HG03108 (cell line): ENCODE data around the gene TASP1.
"Not testable (repeated sequence)": the region's sequence is repeated elsewhere in the genome, so short reads cannot be mapped to it uniquely, and the experiment has no call there.

Experiments
- ATAC-seq: cut with Tn5 transposase; IDR thresholded peaks from one replicate; pipeline ENCODE4 v1.9.1; 2021; ENCODE audit warnings: moderate library complexity; ENCODE audit not compliant: unreplicated experiment

TASP1 gene

DNA sequence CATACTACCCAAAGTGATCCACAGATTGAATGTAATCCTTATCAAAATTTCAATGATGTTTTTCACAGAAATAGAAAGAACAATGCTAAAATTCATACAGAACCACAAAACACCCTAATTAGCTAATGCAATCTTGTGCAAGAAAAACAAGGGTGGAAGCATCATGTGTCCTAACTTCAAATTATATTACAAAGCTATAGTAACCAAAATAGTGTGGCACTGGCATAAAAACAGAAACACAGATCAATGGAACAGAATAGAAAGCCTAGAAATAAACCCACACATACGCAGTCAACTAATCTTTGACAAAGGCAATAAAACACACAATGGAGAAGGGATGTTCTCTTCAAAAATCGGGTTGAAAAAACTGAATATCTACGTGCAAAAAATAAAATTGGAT lies 131.1 kb downstream of the TASP1 start:
- ATAC-seq, result no peak

DNA sequence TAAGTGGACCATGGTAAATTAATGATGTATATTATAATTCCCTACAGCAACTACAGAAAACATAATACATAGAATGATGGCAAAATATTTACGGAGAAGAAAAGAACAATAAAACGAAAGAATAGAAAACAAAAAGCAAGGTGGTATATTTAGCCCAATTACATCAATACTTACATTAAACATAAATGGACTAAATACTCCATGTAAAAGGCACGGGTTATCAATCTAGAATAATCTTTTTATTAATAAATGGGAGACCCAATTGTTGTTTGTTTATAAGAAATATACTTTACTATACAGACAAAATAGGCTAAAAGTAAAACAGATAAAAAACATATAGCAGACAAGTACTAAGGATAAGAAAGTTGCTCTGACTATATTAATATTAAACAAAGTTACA lies 137.2 kb downstream of the TASP1 start:
- ATAC-seq, result no peak

DNA sequence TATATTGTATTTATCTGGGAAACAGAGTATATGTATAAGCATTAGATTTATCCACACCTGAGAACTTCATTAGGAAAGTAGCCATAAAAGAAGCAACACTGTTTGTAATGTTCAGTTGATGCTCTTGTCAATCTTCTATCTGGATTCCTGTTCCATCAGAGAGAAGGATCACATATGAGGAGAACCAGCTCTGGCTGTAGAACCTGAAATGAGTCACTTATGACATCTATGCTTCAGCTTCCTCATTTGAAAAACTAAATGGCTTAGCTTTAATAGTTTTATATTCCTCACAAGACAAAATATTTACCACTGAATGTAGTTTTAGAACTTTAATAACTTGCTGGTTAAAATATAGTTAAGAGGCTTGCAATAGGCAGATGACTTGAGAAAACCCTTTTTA lies 144.7 kb downstream of the TASP1 start:
- ATAC-seq, result no peak

GRCh38 chr20:13493143-13493542 lies 145.6 kb downstream of the TASP1 start:
- no peak for ATAC-seq

GRCh38 chr20:13492001-13492481 lies 146.7 kb downstream of the TASP1 start:
- no peak for ATAC-seq

- no peak for ATAC-seq
These were observed 151.5 kb downstream of the TASP1 start for GRCh38 chr20:13487202-13487601.

DNA sequence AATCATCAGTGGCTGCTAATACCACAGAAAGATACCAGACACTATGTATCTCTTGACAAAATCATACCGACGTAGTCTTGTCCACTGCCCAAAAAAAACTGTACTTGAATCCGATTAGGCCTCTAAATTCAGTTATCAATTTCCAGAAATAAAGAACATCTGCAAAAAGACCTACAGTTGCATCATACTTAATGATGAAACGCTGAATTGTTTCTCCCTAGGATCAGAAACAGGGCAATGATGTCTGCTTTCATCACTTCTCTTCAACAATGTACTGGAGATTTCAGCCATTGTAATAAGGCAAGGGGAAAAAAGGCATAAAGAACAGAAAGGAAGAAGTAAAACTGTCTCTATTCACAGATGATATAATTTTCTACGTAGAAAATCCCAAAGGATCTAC lies 152.0 kb downstream of the TASP1 start:
- ATAC-seq, result no peak

- ATAC-seq, result no peak
These were observed 153.2 kb downstream of the TASP1 start for GRCh38 chr20:13485576-13485975.

- not testable (repeated sequence) for ATAC-seq
These were observed 153.7 kb downstream of the TASP1 start for GRCh38 chr20:13485019-13485418.

DNA sequence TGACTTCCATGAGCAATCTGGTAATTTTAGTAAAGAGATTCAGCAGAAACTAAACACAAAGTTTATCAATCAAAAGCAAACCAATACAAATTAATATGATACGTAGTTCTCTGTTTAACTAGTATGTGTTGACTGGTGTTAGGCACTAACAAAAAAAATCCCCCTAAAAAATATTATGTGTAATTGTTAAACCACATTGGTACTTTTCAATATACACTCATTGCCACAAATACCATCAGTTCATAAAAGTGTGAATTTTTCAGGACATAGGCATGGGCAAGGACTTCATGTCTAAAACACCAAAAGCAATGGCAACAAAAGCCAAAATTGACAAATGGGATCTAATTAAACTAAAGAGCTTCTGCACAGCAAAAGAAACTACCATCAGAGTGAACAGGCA lies 155.3 kb downstream of the TASP1 start:
- not testable (repeated sequence) for ATAC-seq

DNA sequence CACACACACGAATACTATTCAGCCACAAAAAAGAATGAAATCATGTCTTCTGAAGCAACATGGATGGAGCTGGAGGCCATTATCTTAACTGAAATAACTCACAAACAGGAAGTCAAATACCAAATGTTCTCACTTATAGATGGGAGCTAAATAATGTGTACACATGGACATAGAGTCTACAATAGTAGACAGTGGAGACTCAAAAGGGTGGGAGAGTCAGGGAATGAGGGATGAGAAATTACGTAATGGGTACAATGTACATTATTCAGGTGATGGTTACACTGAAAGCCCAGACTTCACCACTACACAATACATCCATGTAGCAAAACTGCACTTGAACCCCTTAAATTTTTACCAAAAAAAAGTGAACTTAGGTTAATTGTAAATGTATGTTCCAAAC lies 160.4 kb downstream of the TASP1 start:
- no peak for ATAC-seq

DNA sequence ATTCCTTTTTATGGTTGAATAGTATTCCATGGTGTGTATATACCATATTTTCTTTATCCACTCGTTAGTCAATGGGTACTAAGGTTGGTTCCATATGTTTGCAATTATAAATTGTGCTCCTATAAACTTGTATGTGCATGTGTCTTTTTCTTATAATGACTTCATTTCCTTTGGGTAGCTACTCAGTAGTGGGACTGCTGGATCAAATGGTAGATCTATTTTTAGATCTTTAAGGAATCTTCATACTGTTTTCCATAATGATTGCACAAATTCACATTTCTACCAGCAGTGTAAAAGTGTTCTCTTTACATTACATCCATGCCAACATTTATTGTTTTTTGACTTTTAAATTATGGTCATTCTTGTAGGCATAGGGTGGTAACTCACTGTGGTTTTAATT lies 164.3 kb downstream of the TASP1 start:
- no peak for ATAC-seq

GRCh38 chr20:13469262-13469661 lies 169.5 kb downstream of the TASP1 start:
- ATAC-seq, result no peak

- ATAC-seq, result no peak
These were observed 170.6 kb downstream of the TASP1 start for GRCh38 chr20:13468166-13468565.

DNA sequence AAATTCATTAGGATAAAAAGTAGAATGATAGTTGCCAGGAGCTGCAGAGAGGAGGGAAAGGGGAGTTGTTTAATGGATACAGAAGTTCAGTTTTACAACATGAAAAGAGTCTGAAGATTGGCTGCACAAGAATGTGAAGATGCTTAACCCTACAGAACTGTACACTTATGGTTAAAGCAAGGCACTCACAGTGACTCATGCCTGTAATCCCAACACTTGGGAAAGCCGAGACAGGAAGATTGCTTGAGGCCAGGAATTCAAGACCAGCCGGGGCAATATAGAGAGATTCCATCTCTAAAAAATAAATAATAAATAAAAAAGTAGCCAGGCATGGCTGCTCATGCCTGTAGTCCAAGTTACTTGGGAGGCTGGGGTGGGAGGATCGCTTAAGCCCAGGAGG lies 174.0 kb downstream of the TASP1 start:
- no peak for ATAC-seq

DNA sequence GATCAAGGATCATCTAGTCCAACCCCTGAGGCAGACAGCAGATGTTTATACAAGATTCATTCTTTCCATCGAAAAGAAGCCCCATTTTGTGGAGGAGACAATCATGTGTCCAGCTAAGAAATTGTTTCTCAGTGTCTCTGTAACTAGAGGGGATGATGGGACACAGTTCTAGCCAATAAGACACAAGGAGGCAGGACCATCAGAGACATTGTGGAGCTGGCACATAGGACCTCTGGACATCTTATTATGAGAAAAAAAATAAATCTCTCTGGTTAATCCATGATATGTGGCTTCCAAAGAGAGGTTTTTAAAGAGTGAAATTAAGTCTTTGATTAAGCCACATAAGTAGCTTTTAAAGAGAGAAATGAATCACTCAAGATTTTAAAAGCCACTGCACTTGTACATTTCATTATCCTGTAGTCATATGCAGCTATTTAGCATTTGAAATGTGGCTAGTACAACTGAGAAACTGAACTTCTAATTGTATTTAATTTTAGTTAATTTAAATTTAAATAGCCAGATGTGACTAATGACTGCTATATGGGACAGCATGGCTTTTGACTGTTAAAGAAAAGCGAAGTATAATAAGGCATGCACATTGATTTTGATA lies 176.8 kb downstream of the TASP1 start:
- ATAC-seq, result no peak

GRCh38 chr20:13458860-13459451 lies 179.8 kb downstream of the TASP1 start:
- no peak for ATAC-seq

DNA sequence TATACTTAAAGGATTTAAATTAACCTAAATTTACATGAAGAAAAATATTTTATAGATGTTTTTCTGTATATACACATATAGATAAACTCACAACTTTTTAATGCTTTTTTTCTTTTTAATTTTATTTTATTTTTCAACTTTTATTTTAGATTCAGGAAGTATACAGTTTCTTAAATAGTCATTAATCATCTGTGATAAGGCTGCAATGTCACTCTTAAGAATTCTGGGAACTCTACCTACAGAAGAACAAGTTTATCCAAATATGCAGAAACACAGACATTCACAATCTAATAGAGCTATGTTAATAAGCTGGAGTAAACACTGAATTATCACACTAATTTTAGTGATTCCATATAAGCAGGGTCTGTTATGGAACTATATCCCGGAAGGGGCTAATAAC lies 181.2 kb downstream of the TASP1 start:
- no peak for ATAC-seq

DNA sequence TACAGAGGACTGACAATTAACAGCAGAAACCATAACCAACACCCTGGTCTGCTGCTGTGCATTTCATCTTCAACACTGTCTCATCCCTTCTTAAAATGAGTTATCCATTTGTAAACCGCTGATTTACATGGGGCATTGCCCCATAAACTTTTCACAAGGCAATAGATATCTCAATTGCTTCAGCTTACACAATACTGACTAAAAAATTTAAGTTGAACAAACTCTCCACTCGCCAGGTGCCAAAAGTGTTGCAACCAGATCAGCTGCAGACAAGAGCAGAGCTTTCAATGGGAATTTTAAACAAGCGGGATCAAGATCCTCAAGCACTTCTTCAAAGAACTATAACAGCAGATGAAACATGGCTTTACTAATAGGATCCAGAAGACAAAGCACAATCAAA lies 183.0 kb downstream of the TASP1 start:
- no peak for ATAC-seq

- ATAC-seq, result no peak
These were observed 185.4 kb downstream of the TASP1 start for GRCh38 chr20:13453367-13453766.

DNA sequence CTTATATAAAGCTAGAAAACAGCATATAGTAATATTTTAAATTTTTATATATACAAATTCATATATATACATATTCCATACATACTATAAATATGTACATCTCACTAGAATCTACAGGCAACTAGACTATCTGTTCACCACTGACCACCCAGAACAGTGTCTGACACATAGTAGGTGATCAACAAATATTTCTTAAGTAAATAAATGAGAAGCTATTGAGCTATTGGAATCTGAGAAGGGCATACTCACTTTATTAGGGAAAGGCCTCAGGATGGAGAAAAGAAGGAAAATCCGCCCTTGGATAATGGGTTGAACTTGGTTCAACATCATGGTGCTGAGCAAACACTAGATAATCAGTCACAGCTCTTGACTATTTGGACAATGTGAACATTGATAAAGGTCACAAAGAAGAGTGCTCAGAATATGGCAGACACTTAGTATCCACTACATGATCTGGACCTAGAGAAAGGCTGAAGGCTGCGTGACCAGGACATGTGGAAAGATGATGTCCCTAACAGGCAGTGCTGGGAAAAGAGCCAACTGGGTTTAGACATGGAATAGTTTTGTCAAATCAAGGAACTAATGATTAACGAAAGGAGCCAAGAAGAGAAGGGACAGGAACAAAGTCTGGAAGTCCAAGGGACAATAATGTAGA lies 186.1 kb downstream of the TASP1 start:
- ATAC-seq, result no peak

DNA sequence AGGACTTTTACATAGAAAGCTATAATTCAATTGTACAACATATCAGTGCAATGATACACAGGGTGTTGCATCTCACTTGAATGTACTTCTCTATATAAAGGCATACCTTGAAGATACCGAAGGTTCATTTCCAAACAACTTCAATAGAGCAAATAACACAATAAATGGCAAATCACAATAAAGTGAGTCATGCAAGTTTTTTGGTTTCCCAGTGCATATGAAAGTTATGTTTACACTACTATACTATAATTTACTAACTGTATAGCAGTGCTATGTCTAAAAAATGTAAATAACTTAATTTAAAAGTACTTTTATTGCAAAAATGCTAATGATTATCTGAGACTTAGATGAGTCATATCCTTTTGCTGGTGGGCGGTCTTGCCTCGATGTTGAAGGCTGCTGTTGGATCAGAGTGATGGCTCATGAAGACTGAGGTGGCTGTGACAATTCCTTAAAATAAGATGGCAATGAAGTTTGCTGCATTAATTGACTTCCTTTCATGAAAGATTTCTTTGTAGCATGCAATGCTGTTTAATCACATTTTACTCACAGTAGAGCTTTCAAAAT lies 188.8 kb downstream of the TASP1 start:
- ATAC-seq, result no peak
